Activated T-helper 17 cell treated with anti-CD3 and anti-CD28 coated beads, Interleukin-2, amount 50 U/mL, for 72 hours (primary cell): ENCODE measurements around the gene LAX1. TPM values are rescaled to one million over a fixed set of nuclear protein-coding genes. Genes with fewer than 3 reads are reported as not detected.
A peak's percentile ranks its signal among the peaks of the same experiment; 100 is the strongest.
"Not testable (repeated sequence)": the region's sequence is repeated elsewhere in the genome, so short reads cannot be mapped to it uniquely, and the experiment has no call there.

ENCODE experiments used
- ATAC-seq: fragments of 150-1000 bp; cut with Tn5 transposase; replicated peaks from 2 replicates; pipeline ENCODE4 v1.10.0; 2021; ENCODE audit warnings: mild to moderate bottlenecking, moderate library complexity
- H3K27ac Mint-ChIP-seq: one replicate; pipeline ENCODE4 v1.8.0; 2022; ENCODE audit warnings: mixed read lengths
- H3K27me3 Mint-ChIP-seq: one replicate; pipeline ENCODE4 v1.8.0; 2022; ENCODE audit warnings: mixed read lengths
- H3K36me3 Mint-ChIP-seq: one replicate; pipeline ENCODE4 v1.8.0; 2022; ENCODE audit warnings: low read depth, mild to moderate bottlenecking, mixed read lengths
- H3K4me1 Mint-ChIP-seq: one replicate; pipeline ENCODE4 v1.8.0; 2022; ENCODE audit warnings: mixed read lengths
- H3K4me3 Mint-ChIP-seq: one replicate; pipeline ENCODE4 v1.8.0; 2022; ENCODE audit warnings: mild to moderate bottlenecking, mixed read lengths
- H3K9me3 Mint-ChIP-seq: one replicate; pipeline ENCODE4 v1.8.0; 2022; ENCODE audit warnings: mixed read lengths
- total RNA-seq, 2 donors: library from RNA; stranded (reverse); gene quantifications; one replicate each; pipeline ENCODE4 v1.2.3, GENCODE V29; 2022

Gene LAX1
- total RNA-seq, 2 donors from 2014 or later = 17.2 to 26.9 TPM

DNA sequence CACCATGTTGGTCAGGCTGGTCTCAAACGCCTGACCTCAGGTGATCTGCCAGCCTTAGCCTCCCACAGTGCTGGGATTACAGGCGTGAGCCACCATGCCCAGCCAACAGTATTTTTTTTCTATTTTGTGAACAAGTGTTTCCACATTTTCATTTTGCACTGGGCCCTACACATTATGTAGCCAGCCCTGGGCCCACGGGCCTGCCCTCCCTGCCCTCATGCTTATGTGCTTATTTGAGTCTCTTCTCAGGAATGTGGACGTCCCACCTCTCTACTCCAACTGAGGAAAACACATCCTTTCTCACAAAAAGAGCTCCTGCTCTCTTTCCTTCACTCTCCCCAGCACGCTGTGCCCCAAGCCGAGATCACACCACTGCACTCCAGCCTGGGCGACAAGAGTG is 17.0 kb downstream of the LAX1 start:
- H3K4me1 Mint-ChIP-seq = peaks cover 2% of the 10 kb centered on the region
- H3K27me3 Mint-ChIP-seq = no peaks in the 10 kb centered on the region
- no peak for ATAC-seq
- H3K9me3 Mint-ChIP-seq = no peaks in the 10 kb centered on the region
- H3K27ac Mint-ChIP-seq = peak overlapping the region; percentile 22
- H3K4me3 Mint-ChIP-seq = no peak overlapping the region
- H3K36me3 Mint-ChIP-seq = peaks cover 5% of the 10 kb centered on the region

DNA sequence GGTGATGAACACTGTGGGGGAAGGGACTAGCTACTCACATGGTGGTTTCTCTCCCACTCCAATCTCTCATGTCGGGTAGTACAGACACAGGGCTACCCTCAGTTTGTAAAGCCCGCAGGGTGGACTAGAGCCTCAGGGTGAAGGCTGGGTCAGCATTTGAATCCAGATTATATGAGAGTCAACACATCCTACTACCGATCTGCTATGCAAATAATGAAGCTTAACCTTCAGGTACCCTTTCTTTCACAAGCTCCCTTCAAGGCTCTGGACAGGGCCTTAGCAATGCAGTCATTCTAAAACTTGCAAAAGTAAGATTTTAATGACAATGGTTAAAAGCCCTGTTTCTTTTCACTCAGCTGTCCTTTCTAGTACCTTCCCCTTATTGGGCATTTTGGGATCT is 25.0 kb downstream of the LAX1 start:
- Mint-ChIP-seq H3K27me3 (no peaks in the 10 kb centered on the region), H3K27ac (no peak overlapping the region), H3K4me1 (peaks cover 3% of the 10 kb centered on the region), H3K9me3 (no peaks in the 10 kb centered on the region), H3K36me3 (no peaks in the 10 kb centered on the region), H3K4me3 (no peak overlapping the region)
- ATAC-seq = no peak

DNA sequence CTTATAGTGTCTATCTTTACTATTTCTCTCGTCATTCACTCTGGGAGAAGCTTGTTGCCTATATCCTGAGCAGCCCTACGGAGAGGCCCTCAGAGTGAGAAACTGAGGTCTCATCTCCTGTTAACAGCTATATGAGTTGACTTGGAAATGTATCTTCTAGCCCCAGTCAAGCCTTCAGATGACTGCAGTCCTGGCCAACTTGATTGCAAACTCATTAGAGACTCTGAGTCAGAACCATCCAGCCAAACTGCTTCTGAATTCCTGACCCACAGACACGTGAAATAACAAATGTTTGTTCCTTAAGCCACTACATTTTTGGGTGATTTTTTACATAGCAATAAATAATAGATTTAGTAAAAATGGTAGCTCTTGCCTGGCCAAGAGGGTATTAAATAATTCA is 26.5 kb downstream of the LAX1 start:
- Mint-ChIP-seq H3K27ac (no peak overlapping the region), H3K4me3 (no peak overlapping the region), H3K27me3 (no peaks in the 10 kb centered on the region), H3K4me1 (peaks cover 6% of the 10 kb centered on the region), H3K36me3 (peaks cover 12% of the 10 kb centered on the region), H3K9me3 (no peaks in the 10 kb centered on the region)
- ATAC-seq = no peak

DNA sequence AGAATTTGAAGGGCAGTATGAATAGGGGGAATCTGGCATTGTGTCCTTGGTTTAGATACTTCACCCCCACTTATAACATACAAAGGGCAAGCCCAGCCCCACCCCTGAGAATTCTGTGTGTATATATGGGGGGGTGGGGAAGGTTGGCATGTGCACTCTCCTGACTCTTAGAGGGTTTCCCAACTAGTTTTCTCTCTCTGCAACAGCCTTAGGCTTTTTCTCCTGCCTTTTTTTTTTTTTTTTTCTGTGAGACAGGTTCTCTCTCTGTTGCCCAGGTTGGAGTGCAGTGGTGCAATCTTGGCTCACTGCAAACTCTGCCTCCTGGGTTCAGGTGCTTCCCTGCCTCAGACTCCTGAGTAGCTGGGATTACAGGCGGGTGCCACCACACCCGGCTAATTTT is 27.5 kb downstream of the LAX1 start:
- ATAC-seq = no peak
- peaks cover 22% of the 10 kb centered on the region for H3K36me3 Mint-ChIP-seq
- H3K9me3 Mint-ChIP-seq = peaks cover 3% of the 10 kb centered on the region

DNA sequence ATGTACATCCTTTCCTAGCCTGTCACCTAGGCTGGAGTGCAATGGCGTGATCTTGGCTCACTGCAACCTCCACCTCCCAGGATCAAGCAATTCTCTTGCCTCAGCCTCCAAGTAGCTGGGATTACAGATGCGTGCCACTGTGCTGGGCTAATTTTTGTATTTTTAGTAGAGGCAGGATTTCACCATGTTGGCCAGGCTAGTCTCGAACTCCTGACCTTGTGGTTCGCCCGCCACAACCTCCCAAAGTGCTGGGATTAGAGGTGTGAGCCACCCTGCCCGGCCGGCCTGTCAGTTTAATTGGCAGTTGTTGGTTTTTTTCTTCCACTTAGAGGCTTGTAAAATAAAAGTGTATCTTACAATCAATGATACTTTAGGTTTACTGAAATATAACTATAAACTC is 28.6 kb downstream of the LAX1 start:
- H3K4me1 Mint-ChIP-seq = peaks cover 23% of the 10 kb centered on the region

More for the DNA sequence above, 27.5 kb downstream of the LAX1 start:
- Mint-ChIP-seq H3K4me1 (peaks cover 13% of the 10 kb centered on the region), H3K4me3 (no peak overlapping the region), H3K27ac (no peak overlapping the region), H3K27me3 (no peaks in the 10 kb centered on the region)

DNA sequence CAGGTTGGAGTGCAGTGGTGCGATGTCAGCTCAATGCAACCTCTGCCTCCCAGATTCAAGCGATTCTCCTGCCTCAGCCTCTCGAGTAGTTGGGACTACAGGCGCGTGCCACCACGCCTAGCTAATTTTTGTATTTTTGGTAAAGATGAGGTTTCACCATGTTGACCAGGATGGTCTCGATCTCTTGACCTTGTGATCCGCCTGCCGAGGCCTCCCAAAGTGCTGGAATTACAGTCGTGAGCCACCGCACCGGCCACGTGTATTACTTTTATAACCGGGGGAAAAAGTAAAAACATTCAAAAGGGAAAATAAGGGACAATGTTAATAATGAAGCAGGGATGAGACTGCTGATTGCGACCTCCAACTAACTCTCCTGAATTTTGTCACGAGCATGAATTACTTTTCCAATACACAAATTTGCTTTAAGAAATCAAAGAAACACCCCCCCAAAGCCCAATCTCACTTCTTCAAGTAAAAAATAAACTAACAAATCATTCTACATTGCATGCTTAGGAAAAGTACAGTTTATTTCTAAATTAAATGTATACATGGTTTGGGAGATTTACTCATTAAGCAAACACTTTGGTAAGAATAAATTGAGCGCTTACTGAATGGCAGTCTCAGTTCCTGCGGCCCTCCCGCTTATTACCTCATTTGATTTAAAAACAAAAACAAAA is 29.9 kb downstream of the LAX1 start:
- Mint-ChIP-seq H3K27ac (peak overlapping the region; percentile 97), H3K9me3 (peaks cover 4% of the 10 kb centered on the region), H3K4me3 (peak overlapping the region; percentile 93), H3K4me1 (peaks cover 30% of the 10 kb centered on the region), H3K36me3 (peaks cover 46% of the 10 kb centered on the region), H3K27me3 (no peaks in the 10 kb centered on the region)
- no peak for ATAC-seq

More for the DNA sequence above, 28.6 kb downstream of the LAX1 start:
- H3K4me3 Mint-ChIP-seq, H3K9me3 Mint-ChIP-seq, ATAC-seq, H3K27me3 Mint-ChIP-seq, H3K27ac Mint-ChIP-seq: not testable (repeated sequence)
- H3K36me3 Mint-ChIP-seq = peaks cover 33% of the 10 kb centered on the region

DNA sequence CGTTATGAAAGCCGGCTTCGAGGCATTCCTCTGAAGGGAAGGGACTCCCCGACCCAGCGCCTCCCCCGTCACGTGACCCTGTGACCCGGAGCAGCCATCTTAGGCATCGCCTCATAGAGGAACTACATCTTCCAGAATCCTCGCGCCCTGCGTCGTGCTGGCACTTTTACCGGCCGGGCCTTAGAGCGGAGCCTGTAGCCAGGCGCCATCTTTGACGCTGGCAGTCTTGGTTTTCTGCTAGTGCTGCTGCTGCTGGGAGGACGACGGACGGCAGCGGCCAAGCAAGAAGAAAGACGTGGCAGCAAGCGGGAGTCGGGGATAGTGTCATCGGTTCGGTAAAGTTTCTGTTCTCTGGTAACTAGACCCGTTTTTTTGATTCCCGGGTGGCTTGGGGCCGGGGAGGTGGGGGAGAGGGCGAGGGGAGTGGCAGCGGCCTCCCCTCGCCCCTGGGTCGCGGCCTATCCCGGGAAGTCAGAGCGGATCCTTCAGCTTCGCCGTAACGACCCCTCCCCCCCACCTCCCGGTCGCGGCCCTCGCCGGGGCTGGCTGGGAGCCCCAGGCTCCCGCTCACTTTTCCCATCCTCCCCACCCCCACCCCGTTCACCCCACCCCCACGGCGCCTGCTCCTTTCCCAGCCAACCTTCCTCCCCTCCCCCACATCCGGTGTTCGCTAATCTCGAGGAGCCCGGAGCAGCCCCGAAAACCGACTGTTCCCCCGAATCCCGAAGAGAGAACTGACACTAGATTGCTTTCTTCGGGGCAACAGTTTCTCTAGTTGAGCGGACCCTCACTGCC is 30.7 kb downstream of the LAX1 start, which contains the start of the genes ZBED6 and ZC3H11A:
TSS of gene ZBED6 (plus strand) at position 183 of the 795 bp plus-strand sequence. CDS start 1,900 bp downstream, outside the sequence.
TSS of gene ZC3H11A (plus strand) at position 183 of the 795 bp plus-strand sequence. CDS start 21,448 bp downstream, outside the sequence.
- Mint-ChIP-seq H3K4me3 (peak within 1 kb of the TSS; percentile 93), H3K27ac (peak within 1 kb of the TSS; percentile 97), H3K9me3 (peaks cover 4% of the 10 kb centered on the region), H3K36me3 (peaks cover 54% of the 10 kb centered on the region), H3K4me1 (peaks cover 33% of the 10 kb centered on the region), H3K27me3 (no peaks in the 10 kb centered on the region)
- ATAC-seq = peak; percentile 99

DNA sequence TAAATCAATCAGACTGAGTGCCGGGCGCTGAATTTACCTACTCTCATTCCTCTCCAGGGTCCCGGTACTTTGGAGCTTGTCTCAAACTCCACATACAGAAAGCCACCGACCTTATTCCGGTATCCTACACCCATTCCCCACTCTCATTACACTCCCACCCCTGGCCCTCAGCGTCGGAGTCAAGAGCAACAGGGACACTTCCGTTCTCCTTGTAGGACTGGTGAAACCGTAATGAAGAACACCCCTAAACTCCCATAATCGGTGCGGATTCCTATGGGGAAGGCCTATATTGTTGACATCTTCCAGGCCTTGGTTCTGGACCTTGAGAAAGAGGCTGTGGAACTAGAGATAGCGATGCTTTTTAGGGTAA is 31.2 kb downstream of the LAX1 start:
- H3K27me3 Mint-ChIP-seq = no peaks in the 10 kb centered on the region
- peaks cover 60% of the 10 kb centered on the region for H3K36me3 Mint-ChIP-seq
- peaks cover 36% of the 10 kb centered on the region for H3K4me1 Mint-ChIP-seq
- ATAC-seq = peak; percentile 29
- H3K27ac Mint-ChIP-seq = peak overlapping the region; percentile 97
- peaks cover 4% of the 10 kb centered on the region for H3K9me3 Mint-ChIP-seq
- peak overlapping the region; percentile 93 for H3K4me3 Mint-ChIP-seq

DNA sequence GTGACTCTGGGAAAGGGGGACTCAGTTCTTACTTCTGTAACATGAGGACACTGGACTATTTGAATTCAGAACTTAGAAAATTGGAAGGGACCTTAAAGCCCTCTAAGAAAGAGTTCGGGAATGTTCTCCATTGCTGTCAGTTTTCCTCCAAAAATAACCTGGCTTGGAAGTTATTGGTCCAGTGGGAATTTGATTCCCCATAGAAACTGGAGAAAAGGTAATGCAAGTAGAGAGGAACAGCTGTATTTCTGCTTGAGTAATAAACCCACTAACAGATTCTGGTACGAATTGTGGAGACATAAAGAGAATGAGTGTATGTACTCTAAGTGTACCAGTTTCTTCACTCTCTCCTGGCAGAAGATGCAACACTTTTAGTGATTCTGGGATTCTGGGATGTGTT is 32.2 kb downstream of the LAX1 start:
- peaks cover 4% of the 10 kb centered on the region for H3K9me3 Mint-ChIP-seq
- peak overlapping the region; percentile 50 for H3K27ac Mint-ChIP-seq
- no peaks in the 10 kb centered on the region for H3K27me3 Mint-ChIP-seq
- H3K36me3 Mint-ChIP-seq = peaks cover 70% of the 10 kb centered on the region
- no peak for ATAC-seq
- H3K4me3 Mint-ChIP-seq = peak overlapping the region; percentile 93
- H3K4me1 Mint-ChIP-seq = peaks cover 38% of the 10 kb centered on the region

DNA sequence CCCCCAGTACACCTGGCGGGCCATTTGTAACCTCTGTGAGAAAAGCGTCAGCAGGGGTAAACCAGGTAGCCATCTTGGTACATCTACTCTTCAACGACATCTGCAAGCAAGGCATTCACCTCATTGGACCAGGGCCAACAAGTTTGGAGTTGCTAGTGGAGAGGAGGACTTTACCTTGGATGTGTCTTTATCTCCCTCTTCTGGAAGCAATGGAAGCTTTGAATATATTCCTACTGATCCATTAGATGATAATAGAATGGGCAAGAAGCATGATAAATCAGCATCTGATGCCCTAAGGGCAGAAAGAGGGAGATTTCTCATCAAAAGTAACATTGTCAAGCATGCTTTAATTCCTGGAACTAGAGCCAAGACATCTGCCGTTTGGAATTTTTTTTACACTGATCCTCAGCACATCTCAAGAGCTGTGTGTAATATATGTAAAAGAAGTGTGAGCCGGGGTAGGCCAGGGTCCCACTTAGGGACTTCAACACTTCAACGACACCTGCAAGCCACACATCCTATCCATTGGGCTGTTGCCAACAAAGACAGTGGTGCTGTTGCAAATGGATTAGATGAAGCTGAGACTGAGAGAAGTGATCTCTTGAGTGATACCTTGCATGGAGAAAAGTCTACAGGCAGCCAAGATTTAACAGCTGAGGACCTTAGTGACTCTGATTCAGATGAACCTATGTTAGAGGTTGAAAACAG is 33.1 kb downstream of the LAX1 start:
- H3K4me1 Mint-ChIP-seq = peaks cover 44% of the 10 kb centered on the region
- peak overlapping the region; percentile 50 for H3K27ac Mint-ChIP-seq
- peaks cover 78% of the 10 kb centered on the region for H3K36me3 Mint-ChIP-seq
- no peaks in the 10 kb centered on the region for H3K27me3 Mint-ChIP-seq
- peak overlapping the region; percentile 93 for H3K4me3 Mint-ChIP-seq
- ATAC-seq = no peak
- H3K9me3 Mint-ChIP-seq = peaks cover 4% of the 10 kb centered on the region

DNA sequence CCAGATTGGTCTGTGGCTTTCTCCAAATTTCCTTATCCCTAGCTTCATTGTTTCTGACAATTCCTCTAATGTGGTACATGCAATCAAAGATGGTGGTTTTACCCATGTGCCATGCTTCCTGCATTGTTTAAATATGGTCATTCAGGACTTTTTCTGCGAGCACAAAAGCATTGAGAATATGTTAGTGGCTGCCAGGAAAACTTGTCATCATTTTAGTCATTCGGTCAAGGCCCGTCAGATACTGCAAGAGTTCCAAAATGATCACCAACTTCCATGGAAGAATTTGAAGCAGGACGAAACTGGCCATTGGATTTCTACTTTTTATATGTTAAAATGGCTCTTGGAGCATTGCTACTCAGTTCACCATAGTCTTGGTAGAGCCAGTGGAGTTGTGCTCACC is 34.2 kb downstream of the LAX1 start:
- Mint-ChIP-seq H3K27me3 (no peaks in the 10 kb centered on the region), H3K27ac (no peak overlapping the region), H3K4me1 (peaks cover 44% of the 10 kb centered on the region), H3K36me3 (peaks cover 89% of the 10 kb centered on the region), H3K4me3 (peak overlapping the region; percentile 17), H3K9me3 (peaks cover 4% of the 10 kb centered on the region)
- ATAC-seq = no peak

DNA sequence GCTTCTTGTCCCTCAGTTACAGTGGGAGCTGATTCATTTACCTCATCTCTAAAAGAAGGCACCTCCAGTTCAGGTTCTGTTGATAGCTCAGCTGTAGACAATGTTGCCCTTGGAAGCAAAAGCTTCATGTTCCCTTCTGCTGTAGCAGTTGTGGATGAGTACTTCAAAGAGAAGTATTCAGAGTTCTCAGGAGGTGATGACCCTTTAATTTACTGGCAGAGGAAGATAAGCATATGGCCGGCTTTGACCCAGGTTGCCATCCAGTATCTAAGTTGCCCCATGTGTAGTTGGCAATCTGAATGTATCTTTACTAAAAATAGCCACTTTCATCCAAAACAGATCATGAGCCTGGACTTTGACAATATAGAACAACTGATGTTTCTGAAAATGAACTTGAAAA is 35.0 kb downstream of the LAX1 start:
- Mint-ChIP-seq H3K4me1 (peaks cover 41% of the 10 kb centered on the region), H3K36me3 (peaks cover 97% of the 10 kb centered on the region), H3K27ac (peak overlapping the region; percentile 3), H3K27me3 (no peaks in the 10 kb centered on the region), H3K4me3 (peak overlapping the region; percentile 17), H3K9me3 (peaks cover 4% of the 10 kb centered on the region)
- no peak for ATAC-seq

DNA sequence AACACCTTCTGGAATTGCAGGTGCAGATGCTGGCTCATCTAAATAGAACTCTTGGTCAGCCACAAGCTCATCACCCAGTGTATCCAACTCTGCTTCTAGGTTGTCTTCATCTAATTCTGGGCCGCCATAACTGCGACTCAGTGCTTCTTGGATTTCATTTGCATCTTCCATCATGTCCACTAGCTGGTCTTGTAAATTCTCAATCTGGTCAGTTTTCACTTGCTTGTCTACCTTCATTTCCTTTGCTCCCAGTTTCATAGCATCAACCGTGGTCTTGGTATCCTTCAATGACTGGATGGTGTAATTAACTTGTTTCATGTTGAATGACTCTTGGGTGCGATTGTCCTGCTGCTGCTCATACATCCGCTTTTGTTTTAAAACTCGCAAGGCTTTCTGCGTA is 40.7 kb downstream of the LAX1 start:
- no peak for ATAC-seq
- H3K4me3 Mint-ChIP-seq = no peak overlapping the region
- no peaks in the 10 kb centered on the region for H3K9me3 Mint-ChIP-seq
- no peak overlapping the region for H3K27ac Mint-ChIP-seq
- peaks cover 16% of the 10 kb centered on the region for H3K4me1 Mint-ChIP-seq
- no peaks in the 10 kb centered on the region for H3K27me3 Mint-ChIP-seq
- peaks cover 99% of the 10 kb centered on the region for H3K36me3 Mint-ChIP-seq

DNA sequence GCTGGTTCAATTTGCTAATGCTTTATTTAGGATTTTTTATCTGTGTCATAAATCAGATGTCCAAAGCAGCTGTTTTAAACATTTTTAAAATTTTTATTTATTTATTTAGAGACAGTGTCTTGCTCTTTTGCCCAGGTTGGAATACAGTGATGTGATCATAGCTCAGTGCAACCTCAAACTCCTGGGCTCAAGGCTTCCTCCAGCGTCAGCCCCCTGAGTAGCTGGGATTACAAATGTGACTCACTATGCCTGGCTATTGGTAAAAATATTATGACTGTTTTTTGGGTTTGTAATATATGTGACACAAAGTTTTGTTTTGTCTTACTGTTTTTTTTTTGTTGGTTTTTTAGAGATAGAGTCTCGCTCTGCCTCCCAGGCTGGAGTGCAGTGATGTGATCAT is 42.2 kb downstream of the LAX1 start:
- no peak overlapping the region for H3K4me3 Mint-ChIP-seq
- no peaks in the 10 kb centered on the region for H3K27me3 Mint-ChIP-seq
- no peak overlapping the region for H3K27ac Mint-ChIP-seq
- ATAC-seq = no peak
- no peaks in the 10 kb centered on the region for H3K9me3 Mint-ChIP-seq
- peaks cover 14% of the 10 kb centered on the region for H3K4me1 Mint-ChIP-seq
- peaks cover 99% of the 10 kb centered on the region for H3K36me3 Mint-ChIP-seq
